ENCODE data around the gene TMEM54.

- TF ChIP-seq POLR2A (IDR thresholded peaks at IDR 0.05; ENCODE audit: low read length) = no peak
- TF ChIP-seq GATA1 (IDR thresholded peaks at IDR 0.05; ENCODE audit: low read depth, low read length) = no peak
Measured at GRCh38 chr1:32906654-32907053, 5.5 kb upstream of the TMEM54 start.

Measured in erythroblast (primary cell).